Retina (tissue), 1 donor: ENCODE results near the gene ZCCHC17.
A peak's percentile ranks its signal among the peaks of the same experiment; 100 is the strongest.
"Not testable (repeated sequence)": the region's sequence is repeated elsewhere in the genome, so short reads cannot be mapped to it uniquely, and the experiment has no call there.

Source experiments
- DNase-seq: peaks from one replicate; pipeline ENCODE4 v3.0.0-alpha.2; 2016

ZCCHC17 gene

DNA sequence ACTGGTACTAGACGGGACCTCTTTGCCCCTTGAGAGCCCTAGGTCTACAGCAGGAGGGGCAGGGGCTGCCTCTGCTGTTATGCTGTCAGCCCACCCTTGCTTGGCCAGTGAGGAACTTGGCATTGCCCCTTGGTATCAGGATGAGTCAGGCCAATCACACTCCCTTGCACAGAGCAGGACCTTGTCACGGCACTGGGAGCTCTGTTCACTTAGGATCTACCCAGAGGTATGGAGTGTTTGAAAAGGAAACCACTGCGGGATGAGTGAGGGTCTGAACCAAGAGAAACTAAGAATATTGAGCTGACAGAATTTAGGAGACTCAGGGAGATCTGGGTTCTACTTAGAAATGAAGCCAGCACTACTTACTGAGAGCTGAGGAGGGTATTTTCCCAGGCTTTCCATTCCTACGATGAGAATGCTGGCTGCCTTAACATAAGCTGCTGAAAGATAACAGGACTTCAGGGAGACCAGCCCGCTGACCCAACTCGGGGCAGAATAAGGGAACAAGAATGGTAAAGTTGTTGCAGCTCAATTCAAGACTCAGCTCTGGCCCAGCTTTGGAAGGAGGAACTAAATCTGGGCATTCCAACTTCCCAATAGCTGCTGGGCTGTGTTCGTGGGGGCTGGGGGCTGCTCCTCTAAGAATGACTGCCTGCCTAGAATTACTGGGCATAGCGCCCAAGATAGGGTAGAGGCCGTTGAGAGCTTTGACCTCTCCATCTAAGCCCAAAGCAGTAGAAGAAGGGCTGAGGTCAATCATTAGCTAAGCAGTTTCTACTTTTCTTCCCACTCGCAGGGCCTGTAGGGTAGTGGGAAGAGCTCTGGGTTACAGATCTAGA, 74.5 kb downstream of the ZCCHC17 start:
- no peak for DNase-seq

GRCh38 chr1:31372051-31372450, 75.2 kb downstream of the ZCCHC17 start:
- no peak for DNase-seq

- DNase-seq: no peak
Observed at GRCh38 chr1:31372751-31373055, 75.9 kb downstream of the ZCCHC17 start.

DNA sequence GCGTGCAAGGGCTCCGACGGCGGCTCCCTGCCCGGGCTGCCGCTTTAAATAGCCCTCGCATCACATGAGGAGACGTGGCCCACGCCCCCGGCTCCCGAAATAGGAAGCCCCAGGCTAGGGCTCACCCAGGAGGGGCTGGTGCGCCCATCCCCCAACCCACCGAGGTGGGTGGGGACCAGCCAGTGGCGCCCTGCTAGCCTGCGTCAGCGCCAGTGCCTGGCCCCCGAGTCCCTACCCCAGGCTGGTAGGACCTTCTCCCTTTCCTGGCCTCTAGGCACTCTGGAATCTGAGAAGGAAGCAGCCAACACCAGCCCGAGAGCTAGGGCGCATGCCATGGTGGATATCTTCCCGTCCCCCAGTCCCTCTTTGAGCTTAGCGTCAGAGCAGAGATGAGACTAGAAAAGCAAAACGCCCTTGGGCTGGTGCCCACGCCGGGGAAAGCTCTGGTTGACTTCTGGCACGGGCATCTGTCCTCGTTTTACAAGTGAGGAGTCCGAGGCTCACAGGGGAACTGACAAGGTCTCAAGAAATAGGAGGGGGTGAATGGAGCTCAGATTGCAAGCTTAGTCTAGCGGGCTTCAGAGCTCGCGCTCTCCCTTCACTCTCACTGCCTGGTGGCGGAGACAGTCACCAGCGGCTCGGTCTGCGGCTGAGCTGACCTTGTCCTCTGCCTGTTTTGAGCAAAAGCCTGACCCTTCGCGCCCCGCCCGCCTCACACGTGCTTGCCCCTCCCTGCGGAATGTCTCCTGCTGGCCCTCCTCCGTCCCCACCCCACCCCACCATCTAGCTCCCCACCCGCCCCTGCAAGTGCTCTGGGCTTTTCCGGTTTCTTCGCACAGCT, 76.4 kb downstream of the ZCCHC17 start, which contains the start of gene FABP3:
Gene FABP3, minus strand, starts transcription at position 21 of the 841 bp plus-strand sequence. CDS start 62 bp downstream, outside the sequence.
- peak; percentile 89 for DNase-seq

GRCh38 chr1:31373897-31374486, 77.2 kb downstream of the ZCCHC17 start:
- no peak for DNase-seq

DNA sequence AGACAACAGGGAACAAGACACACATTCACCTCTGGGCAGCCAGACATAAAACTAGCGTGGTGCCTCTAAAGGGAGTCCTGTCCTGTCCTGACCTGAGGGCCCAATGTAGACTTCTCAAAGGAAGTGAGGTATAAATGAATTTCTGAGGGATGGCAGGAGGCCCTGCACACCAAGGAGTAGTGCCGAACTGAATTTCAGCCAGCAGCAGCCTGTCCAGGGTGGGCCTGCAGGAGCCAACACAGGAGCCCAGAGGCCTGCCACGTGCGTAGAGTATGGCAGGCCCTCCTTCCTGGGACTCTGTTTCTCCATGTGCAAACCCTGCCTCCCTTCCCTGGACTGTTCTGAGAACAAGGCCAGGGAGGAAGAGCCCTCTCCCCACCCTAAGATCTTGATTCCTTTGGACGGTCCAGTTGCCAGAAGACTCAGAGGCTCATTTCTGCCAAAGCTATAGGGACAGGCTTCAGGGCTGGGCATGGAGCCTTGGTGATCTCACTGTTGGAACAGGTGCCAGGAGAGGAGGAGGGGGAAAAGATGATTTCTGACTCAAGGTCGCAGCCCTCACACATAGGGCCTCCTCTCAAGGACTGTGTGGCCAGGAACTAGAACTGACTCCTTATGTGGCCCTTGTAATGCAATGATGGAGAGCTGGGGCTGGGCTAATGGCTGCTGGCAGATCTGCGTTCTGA, 77.8 kb downstream of the ZCCHC17 start:
- DNase-seq: no peak

DNA sequence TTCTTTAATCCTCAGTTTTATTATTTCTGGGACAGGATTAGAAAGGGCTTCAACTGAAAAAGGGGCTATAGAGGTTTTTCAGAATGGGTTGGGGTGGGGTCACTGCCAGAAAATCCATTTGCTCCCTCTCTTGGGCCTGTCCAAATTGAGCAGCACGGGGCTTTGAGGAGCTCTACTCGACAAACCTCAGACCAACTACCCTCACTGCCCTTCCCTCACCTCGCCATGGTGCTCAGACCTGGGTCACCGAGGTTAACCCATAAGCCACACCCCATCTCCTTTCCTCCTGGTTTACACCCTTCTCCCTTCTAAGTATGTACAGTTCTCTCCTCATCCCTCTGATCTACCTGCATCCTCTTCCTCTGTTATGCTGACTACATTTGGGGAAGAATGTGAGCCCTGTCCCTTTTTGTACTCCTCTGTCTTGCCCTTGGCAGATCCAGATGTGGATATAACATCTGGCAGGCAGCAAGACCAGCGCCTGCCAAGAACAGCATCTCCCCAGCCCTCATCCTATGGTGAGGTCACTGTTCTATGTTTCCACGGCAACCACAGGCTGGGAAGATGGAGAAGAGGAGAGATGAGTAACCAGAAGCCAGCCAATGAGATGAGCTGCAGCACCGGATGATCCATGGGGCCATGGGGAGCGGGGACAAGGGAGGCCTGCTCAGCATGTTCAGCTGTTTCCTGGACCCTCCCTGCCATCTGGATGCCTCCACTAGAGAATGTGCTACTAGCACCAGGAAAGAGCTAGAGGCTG, 79.7 kb downstream of the ZCCHC17 start:
- DNase-seq: peak; percentile 75

DNA sequence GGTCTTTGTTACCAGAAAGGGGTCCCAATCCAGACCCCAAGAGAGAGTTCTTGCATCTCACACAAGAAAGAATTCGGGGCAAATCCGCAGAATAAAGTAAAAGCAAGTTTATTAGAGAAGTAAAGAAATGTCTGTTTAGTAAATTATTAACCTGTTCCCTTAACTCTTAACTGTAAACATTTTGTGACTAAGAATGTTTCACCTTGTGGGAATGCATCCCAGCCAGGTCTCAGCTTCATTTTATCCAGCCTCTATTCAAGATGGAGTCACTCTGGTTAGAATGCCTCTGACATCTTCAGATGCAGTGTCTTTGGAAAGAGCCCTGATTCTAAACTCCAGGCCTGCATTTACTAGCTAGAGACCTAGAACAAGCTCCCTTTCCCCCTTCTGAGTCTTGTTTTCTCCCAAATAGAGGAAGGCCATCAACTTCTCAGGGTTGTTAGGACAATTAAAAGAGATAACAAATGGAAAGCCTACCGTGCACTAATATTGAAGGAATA, 80.6 kb downstream of the ZCCHC17 start:
- DNase-seq: no peak

DNA sequence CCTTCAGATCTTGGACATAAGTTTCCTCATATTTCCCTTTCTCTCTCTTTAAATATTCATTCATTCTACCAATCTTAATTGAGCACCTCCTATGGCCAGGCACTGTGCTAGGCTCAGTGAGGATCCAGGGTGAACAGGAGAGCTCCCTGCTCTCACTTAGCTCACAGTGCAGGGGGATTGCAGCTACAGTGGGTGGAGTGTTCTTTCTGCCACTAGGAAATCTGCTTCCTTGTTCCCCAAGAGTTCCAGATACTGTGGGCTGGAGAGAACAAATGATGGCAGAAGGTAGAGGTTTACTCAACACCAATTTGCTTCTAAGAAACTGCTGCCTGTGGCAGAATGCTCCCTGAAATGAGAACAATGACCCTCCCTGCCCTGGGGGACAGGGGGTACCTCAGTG, 81.2 kb downstream of the ZCCHC17 start:
- DNase-seq: no peak

DNA sequence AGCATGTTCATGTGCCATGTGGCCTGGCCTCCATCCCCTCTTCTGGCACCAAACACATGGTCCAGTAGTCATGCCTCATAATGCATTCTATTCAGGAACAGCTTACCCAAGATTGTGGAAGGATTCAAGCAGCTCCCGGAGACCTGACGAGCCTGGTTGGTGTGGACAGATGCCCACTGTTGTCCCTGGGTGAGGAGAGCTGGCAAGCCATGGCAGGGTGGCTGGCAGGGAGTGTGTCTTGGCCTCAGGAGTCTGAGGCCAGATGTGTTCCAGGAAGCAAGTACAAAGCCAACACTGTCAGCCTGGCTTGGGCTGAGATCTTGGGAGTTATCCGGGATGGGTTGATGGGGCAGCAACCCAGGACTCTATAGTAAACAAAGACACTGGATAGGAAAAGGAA, 83.3 kb downstream of the ZCCHC17 start:
- DNase-seq: no peak

DNA sequence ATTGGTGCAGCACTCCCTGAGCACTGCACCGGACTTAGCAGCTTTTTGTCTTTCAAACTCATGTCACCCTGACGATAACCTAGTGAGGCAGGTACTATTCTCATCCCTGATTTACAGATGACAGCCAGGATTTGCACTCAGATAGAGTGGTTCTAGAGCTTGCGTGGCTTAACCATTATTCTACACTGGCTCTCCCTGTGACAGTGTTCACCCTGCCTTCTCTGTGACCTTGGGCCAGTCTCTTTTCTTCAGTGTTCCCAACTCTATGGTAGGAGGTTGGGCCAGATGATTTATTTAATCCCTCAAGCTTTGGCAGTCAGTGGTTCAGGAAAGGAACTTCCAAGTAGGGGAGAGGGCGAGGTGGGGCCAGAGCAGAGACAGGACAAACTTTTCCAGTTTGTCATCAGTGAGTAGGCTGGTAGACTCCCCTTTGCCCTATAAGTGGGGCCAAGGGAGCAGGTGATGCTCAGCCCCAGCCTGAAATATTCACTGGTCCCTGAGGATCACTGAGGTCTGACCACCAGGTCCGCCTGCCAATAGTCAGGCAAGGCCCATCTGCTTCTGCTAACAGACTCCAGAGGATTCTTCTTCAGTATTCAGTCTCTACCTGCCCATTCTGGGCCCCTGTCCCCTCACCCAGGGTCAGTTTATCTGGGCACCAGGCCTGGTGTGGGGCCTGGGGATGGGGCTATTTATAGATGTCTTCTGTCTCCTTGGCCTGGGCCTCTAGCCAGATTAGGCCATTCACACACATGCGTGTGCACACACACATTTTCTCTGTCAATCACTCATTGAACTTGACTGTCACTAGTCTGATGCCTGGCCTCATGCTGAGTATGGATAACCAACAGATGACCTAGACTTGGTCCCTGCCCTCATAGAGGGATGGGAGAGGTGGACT, 84.8 kb downstream of the ZCCHC17 start:
- DNase-seq: no peak

DNA sequence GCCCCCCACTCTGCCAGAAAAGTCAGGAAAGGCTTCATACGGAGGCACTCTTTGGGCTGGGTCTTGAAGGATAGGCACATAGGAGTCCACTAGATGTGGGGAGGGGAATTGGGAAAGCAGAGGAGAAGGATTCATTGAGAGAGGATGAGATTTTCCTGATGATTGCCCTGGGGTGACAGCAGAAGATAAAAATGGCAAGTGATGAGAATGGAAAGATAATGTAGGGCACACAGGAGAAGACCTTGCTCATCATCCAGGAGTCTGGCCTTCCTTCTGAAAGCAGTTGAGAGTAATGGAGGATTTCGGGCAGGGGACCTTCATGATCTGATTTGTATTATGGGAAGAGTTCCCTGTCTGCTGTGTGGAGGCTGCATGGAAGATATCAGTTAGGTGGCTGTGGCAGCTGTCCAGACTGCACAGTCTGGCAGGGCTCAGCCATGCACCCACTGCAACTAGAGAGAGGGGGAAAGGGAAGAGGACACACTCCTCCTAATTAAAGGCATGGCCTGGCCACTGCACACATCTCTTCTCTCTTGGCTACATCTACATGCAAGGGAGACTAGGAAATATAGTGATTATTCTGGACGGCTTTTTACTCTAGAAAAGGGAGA, 85.7 kb downstream of the ZCCHC17 start:
- no peak for DNase-seq

DNA sequence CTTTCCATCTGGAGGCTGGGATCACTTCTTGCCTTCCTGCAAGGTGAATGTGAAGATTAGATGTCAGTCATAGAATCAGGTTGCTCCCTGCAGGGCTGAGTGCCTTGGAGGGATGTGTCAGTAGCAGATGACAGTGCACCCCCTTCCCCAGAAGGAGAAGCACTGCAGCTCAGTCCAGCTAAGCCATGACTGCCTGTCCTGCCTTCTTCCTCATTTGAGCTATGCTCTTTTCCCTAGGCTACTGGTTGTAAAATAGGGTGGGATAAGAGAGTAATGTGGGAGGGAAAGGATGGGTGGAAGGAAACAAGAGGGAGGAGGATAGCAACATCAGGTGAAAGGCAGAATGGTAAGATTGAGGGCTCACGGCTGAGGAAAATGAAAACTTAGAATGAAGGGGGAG, 87.1 kb downstream of the ZCCHC17 start:
- DNase-seq: no peak

DNA sequence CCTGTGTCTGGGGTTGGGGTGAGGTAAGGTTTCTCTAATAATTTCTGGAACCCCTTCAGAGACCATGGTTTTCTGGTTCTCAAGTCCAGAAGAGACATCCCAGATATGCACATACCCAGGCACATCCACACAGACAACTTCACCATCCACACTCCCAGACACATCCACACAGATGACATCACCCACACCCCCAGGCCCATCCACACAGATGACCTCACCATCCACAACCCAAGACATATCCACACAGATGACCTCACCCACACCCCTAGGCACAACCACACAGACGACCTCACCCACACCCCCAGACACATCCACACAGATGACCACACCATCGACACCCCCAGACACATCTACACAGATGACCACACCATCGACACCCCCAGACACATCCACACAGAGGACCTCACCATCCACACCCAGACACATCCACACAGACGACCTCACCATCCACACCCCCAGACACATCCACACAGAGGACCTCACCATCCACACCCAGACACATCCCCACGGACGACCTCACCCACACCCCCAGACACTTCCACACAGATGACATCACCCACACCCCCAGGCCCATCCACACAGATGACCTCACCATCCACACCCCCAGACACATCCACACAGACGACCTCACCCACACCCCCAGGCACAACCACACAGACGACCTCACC, 89.9 kb downstream of the ZCCHC17 start:
- DNase-seq: not testable (repeated sequence)

DNA sequence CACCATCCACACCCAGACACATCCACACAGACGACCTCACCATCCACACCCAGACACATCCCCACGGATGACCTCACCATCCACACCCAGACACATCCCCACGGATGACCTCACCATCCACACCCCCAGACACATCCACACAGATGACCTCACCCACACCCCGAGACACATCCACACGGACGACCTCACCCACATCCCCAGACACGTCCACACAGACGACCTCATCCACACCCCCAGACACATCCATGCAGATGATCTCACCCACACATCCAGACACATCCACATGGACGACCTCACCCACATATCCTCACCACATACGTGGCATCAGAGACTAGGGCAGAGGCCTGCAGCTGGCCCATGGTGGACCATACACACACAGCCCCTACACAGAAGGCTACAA, 90.8 kb downstream of the ZCCHC17 start:
- no peak for DNase-seq

GRCh38 chr1:31389616-31390015, 92.8 kb downstream of the ZCCHC17 start:
- no peak for DNase-seq

DNA sequence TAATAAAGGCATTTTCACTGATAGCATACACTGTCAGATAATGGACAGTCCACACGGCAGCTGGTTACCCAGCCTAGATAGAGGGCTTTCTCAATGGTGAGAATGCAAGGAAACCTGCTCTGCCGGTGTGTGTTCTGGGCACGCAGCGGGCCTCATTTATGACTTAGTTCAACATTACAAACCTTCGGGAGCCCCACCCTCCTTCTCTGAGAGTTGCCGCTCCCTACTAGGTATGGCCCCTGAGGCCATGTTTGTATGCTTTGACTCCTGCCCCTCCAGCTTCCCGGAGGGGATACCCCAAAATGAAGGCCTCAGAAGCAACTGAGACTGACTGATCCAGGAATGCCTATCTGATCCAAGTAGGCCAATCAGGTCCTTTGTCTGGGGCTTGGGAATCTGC, 93.2 kb downstream of the ZCCHC17 start:
- DNase-seq: no peak

DNA sequence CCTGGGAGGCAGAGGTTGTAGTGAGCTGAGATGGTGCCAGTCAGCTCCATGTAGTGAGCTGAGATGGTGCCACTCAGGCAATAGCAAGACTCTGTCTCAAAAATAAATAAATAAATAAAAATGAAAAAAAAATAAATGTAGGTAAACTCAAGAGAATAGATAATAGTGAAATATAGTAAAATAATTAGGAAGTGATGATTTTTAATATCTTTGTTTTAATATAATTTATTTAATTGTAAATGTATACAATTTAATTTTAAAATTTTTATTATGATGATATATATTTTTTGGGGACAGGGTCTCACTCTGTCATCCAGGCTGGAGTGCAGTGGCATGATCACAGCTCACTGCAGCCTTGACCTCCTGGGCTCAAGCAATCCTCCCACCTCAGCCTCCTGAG, 96.6 kb downstream of the ZCCHC17 start:
- DNase-seq: no peak

DNA sequence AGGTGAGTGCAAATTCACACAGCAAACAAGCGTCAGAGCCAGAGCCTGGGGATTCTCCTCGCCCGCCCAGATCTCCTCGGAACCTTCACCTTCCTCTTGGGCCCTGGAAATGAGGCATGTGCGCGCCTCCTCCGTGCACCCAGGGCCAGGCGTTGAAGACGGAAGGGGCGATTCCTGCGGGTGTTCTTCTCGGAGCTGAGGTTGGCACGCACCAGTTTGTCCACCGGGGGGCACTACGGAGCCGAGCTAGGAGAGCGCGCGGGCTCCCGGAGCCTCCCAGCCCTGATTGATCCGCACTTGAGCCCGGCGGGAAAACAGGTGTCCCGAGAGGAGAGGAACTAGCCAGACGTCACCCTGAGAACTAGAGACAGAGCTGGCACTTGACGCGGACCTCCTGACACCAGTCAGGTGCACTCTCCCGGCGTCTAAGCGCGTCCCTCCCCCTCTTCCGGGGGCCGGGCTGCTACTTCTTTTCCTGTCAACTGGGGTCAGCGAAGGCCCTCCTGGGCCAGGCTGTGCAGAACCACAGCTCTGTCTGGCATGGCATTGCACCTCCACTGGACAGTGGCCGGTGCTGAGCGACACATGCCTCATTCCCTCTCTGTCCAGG, 97.9 kb downstream of the ZCCHC17 start:
- DNase-seq: peak; percentile 93
